ENCODE data around the gene EVA1A.

DNA sequence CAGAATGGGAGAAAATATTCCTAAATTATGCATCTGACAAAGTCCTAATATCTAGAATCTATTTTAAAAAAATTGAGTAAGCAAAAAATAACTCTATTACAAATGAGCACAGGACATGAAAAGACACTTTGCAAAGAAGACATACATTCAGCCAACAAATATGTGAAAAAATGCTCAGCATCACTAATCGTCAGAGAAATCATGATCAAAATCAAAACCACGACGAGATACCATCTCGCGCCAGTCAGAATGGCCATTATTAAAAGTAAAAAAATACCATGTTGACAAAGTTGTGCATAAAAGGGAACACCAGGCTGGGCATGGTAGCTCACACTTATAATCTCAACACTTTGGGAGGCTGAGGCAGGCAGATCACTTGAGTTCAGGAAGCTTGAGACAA is 63.5 kb downstream of the EVA1A start:
- TF ChIP-seq, protein P1, sequence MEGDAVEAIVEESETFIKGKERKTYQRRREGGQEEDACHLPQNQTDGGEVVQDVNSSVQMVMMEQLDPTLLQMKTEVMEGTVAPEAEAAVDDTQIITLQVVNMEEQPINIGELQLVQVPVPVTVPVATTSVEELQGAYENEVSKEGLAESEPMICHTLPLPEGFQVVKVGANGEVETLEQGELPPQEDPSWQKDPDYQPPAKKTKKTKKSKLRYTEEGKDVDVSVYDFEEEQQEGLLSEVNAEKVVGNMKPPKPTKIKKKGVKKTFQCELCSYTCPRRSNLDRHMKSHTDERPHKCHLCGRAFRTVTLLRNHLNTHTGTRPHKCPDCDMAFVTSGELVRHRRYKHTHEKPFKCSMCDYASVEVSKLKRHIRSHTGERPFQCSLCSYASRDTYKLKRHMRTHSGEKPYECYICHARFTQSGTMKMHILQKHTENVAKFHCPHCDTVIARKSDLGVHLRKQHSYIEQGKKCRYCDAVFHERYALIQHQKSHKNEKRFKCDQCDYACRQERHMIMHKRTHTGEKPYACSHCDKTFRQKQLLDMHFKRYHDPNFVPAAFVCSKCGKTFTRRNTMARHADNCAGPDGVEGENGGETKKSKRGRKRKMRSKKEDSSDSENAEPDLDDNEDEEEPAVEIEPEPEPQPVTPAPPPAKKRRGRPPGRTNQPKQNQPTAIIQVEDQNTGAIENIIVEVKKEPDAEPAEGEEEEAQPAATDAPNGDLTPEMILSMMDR (IDR thresholded peaks at IDR 0.05): no peak
- TF ChIP-seq POLR2A (IDR thresholded peaks at IDR 0.05): no peak

Measured in tibial nerve (tissue), 3 donors.